H1 (cell line): Measurements from ENCODE around the gene CD81. TPM values are rescaled to one million over a fixed set of nuclear protein-coding genes. Genes with fewer than 3 reads are reported as not detected.

ENCODE experiments used
- CREB1 ChIP-seq: IDR thresholded peaks from 2 replicates; pipeline ENCODE4 v1.6.1; 2012; ENCODE audit warnings: inconsistent platforms
- HDAC6 ChIP-seq: IDR thresholded peaks from one replicate; pipeline ENCODE4 v1.7.1; 2012; ENCODE audit warnings: low read depth, mild to moderate bottlenecking, inconsistent platforms, low read length, moderate library complexity
- polyA plus RNA-seq, 7 experiments: library from polyadenylated mRNA; depleted of rRNA in 3 of 7; stranded (reverse) in 5 of 7; unstranded in 2 of 7; fragments of >200 nt in 5 of 7; fragments of 200-250 nt in 2 of 7; gene quantifications; 1 replicate in 5 of 7; 2 replicates in 1 of 7; 4 replicates in 1 of 7; pipeline versions ENCODE4 v1.2.1 to v1.2.3, GENCODE V29; 2011 to 2013; ENCODE audit warnings: missing spikeins in 2 of 7, mixed read lengths in 2 of 7
- total RNA-seq: library from RNA; stranded (reverse); fragmentation: NEBNext Ultra II Directional; extraction: Animal tissue kit (Norgen Biotek cat#: 25700); gene quantifications from 2 replicates; pipeline ENCODE4 v1.2.1, GENCODE V29; 2021
- TF ChIP-seq, protein P1 (sequence below): IDR thresholded peaks from 2 replicates; pipeline ENCODE4 v1.6.1; 2011; ENCODE audit warnings: low read depth, mild to moderate bottlenecking, low read length; ENCODE audit not compliant: insufficient read depth

The CD81 gene
- total and polyA plus RNA-seq, 2 of the 8 experiments (the other 6 are each of a cell fraction or from before 2014, with no cell fraction given): 238 to 309 TPM

DNA sequence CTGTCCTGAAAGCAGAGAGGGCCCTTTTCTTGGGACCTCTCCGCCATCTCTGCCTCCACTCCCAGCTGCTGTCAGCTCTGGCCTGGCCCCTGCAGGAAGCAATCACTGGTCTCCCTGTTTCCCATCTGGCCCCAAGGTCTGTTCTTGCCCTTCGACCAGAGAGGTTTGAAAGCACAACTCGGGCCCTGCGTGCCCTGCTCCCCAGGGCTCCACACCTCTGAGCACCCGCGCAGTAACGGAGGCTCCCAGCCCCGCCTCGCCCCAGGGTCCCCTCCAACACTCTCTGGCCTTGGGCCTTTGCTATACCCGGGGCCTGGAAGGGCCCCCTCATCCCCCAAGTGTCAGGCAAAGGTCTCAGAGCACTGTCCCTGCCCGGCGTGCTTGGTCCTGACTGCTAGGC is 7.8 kb upstream of the CD81 start (continued):
- no peak for TF ChIP-seq CREB1
- TF ChIP-seq, protein P1, sequence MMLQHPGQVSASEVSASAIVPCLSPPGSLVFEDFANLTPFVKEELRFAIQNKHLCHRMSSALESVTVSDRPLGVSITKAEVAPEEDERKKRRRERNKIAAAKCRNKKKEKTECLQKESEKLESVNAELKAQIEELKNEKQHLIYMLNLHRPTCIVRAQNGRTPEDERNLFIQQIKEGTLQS: no peak
- TF ChIP-seq HDAC6: no peak
- TF ChIP-seq, all 59 proteins: peak for 0
